Sigmoid colon (tissue), 4 donors: ENCODE data around the gene CLBA1.

Experiments
- CTCF ChIP-seq, 4 experiments: fragments of 450-650 bp in 3 of 4; fragments of 200-600 bp in 1 of 4; IDR thresholded peaks; one replicate each; pipeline ENCODE4 v1.5.1; 2016 to 2019; ENCODE audit warnings: antibody characterized with exemption in 4 of 4, mild to moderate bottlenecking in 3 of 4, moderate library complexity in 2 of 4
- EP300 ChIP-seq, 4 donors: sonication (generic); formaldehyde crosslinking; IDR thresholded peaks; one replicate each; pipeline ENCODE4 v1.6.1; 2017; ENCODE audit warnings: antibody characterized with exemption in 4 of 4
- POLR2A ChIP-seq, 2 donors: fragments of 450-650 bp; IDR thresholded peaks; one replicate each; pipeline ENCODE4 v1.6.1; 2016; ENCODE audit warnings: antibody characterized with exemption in 2 of 2, mild to moderate bottlenecking in 2 of 2, moderate library complexity in 2 of 2
- POLR2AphosphoS5 ChIP-seq, 4 donors: sonication (generic); formaldehyde crosslinking; IDR thresholded peaks; one replicate each; pipeline ENCODE4 v1.6.1; 2017; ENCODE audit warnings: antibody characterized with exemption in 4 of 4

GRCh38 chr14:105041841-105042765 lies 56.5 kb downstream of the CLBA1 start:
- TF ChIP-seq POLR2AphosphoS5 (IDR thresholded peaks at IDR 0.05): no peak
- TF ChIP-seq CTCF (IDR thresholded peaks at IDR 0.05): no peak
- TF ChIP-seq POLR2A (IDR thresholded peaks at IDR 0.05): no peak
- TF ChIP-seq EP300 (IDR thresholded peaks at IDR 0.05): no peak
